SKM-1 (cell line): ENCODE measurements around the gene MRPL28.
"Not testable (repeated sequence)": the region's sequence is repeated elsewhere in the genome, so short reads cannot be mapped to it uniquely, and the experiment has no call there.

Source experiments
- DNase-seq: peaks from one replicate; lab custom pipeline; 2025; ENCODE audit not compliant: unreplicated experiment; lab: John Stamatoyannopoulos, UW

The MRPL28 gene

DNA sequence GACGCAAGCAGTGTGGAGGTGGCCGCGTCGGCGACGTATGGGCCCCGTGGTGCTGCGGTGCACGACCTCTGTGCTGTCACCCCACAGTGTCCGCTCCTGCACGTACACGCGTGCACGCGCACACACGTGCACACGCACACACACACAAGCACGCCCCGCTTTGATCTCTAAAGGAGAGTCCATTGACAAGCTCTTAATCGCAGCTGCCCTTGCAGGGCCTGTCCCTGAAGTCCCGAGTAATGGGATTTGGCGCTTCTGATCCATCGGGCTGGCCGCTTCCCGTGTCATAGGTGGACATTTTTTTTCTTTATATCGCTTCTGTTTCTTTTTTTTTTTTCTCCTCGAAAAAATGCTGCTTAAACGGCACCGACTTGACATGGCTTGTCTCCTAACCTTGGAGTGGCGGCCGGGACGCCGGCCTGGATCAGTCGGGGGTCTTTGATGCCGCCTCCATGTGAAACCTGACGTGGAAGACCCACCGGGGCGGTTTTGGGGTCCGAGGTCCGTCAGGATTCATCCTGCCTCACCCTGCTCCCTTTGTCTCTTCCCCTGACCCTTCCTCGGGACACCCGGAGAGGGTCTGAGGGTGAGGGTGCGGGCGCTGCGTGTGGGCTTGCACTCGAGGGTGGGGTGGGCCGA lies 9.5 kb downstream of the MRPL28 start:
- DNase-seq = no peak

DNA sequence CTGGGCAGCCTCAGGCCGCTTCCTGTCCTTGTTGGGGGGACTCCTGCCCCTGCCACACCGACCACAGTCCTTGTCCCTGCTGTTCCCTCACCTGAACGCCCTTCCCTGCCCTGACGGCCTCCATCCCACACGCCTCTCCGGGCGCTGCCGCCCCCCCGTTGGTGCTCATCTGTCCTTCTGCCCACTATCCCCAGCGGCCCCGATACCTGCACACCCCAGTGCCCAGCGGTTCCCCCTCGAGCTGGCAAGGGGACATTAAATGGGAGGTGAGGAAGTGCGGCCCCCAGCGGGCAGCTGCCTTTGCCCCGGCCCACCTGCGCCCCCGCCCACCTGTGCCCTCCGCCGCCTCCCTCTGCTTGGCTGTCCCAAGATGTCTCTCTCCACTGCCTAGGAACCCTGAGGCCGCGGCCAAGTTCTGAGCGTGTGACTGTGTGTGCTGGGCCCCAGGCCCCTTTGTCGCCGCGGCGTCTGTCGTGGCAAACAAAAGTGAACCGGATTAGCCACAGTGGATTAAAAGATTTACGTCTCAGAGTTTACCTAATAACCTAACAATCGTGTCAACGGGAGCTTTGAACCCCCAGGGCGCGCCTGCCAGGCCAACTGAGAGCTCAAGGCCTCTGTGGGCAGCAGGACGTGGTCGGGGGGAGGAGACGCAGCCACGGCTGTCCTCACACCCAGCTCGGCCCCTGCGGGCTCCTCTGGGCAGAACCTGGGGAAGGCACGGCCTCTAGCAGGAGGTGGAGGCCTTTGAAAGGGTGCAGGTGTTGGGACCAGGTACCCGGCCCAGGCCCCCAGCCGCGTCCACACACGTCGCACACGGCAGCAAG lies 10.3 kb downstream of the MRPL28 start:
- no peak for DNase-seq

DNA sequence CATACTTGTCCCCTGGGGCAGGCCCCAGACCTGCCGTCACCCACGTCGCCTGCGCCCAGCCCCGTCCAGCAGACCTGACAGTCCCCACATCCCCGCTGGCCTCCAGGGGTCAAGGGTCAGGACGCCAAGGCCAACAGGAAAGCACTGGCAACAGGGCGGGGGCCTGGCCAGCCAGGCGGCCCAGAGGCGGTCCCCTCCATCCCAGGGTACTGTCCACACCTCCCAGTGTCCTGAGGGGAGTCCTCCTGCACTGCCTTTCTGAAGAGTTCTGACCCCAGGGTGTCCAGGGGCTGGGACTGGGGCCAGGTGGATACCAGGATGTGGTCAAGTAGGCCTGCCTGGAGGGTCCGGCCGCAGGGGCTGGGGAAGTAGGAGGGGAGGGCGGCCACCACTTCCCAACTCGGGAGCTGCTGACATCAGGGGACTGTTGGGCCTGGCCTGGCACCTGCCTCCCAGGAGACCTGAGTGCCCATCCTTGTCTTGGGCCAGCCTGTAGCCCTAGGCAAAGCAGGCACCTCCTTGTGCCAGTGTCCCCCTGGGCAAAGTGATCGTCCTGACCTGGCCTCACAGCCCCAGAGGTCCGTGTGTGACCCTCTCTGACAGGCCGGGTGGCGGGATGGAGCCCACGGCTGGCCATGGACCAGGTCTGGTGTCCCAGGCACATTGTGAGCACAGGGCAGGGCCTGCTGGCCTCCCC lies 11.1 kb downstream of the MRPL28 start:
- no peak for DNase-seq

DNA sequence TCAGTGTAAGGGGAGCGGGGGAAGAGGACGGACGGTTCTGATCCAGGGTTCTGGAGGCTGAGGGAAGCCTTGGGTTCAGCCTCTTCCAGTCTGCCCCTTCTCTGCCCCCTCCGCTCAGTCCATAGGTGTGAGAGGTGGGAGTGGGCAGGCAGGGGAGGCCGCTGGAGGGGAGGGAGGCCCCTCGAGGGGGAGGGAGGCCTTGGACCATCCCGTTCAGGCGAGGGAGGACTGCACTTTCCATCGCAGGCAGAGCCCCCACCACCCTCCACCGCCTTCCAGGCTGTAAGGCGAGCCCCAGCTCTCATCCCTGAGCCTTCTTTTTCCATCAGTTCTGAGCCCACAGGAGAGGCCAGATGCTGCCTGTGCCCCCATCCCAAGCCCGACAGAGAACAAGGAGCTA lies 13.6 kb downstream of the MRPL28 start:
- DNase-seq = no peak

DNA sequence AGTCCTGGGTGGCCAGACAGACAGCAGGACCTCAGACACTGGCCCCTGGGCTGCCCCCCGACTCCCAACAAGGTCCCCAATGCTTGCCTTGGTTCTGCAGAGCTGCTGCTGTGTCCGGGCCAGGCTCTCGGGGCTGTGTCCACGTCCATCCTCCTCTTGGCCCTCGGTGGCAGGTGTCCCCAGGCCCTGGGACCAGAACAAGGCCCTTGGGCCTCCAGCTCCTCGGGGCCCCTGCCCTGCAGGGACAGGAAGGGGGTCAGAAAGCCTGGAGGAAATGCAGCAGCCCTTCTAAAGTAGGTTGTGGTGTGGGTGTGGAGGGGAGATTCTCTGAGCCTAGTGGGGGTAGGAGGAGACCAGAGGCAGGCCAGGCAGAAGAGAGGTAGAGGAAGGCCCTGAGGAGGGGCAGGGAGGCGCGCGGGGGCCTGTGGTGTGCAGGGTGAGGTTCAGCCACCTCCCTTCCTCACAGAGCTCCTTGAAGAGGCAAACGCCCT lies 15.3 kb downstream of the MRPL28 start:
- no peak for DNase-seq

DNA sequence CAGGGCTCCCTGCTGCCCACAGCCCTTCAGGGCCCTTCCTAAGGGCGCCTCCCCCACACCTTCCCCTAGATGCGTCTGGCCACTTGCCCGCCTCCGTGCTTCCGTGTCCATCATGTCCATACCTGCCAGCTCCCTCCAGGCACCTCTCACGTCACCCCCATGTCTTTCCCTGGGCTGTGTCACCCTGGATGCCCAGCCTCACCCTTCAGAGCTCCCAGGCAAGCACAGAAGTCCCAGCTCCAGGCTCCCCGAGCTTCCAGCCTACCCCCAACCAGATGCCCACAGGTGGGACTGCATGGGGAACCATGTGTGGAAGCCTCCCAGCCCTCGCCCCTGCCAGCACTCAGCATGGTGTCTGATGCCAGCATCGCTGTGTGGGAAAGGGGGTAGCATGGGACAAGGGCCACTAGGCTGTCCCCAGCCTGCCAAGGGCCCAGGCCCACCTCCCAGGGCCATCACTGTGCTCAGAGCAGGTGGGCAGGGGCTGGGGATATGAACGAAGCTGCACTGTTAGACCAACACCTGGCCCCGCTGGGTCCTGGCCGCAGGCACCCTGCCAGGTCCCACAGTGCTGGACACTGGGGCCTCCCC lies 16.0 kb downstream of the MRPL28 start:
- no peak for DNase-seq

DNA sequence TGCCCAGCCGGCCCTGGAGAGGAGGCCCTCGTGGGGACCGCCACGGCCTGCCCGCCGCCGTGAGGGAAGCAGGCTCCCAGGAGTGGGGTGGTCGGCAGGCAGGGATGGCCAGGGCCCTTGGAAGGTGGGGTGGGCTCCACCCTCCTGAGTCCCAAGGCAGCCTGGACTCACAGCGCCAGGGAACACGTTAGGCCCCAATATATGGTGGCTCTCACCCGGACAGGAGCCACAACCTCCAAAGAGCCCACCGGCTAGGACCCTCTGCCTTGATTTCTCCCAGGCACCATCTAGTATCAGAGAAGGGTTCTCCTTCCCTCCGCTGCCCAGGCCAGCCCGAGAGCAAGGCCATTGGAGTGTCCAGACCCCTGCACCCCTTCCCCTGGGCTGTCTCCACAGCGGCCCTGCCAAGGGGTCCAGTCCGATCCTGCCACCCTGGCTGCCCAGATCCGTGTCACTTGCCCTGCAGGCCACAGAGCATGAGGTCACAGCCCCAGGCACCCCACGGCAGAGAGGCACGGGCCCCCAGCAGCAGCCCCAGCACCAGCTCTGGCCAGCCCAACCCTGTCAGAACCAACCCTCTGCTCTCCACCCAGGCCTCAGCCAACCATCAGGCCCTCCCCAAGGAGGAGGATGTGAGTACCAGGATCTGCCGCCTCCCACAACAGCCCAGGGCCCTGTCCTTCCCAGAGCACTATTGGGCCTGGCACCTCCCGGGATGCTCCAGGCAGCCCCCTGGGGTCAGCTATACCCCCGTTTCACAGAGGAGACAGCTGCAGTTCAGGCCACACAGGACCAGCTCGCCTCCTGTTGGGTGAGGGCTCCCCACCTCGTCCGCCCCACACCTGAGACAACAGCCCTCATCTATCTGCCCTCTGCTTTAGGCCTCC lies 16.7 kb downstream of the MRPL28 start:
- no peak for DNase-seq

DNA sequence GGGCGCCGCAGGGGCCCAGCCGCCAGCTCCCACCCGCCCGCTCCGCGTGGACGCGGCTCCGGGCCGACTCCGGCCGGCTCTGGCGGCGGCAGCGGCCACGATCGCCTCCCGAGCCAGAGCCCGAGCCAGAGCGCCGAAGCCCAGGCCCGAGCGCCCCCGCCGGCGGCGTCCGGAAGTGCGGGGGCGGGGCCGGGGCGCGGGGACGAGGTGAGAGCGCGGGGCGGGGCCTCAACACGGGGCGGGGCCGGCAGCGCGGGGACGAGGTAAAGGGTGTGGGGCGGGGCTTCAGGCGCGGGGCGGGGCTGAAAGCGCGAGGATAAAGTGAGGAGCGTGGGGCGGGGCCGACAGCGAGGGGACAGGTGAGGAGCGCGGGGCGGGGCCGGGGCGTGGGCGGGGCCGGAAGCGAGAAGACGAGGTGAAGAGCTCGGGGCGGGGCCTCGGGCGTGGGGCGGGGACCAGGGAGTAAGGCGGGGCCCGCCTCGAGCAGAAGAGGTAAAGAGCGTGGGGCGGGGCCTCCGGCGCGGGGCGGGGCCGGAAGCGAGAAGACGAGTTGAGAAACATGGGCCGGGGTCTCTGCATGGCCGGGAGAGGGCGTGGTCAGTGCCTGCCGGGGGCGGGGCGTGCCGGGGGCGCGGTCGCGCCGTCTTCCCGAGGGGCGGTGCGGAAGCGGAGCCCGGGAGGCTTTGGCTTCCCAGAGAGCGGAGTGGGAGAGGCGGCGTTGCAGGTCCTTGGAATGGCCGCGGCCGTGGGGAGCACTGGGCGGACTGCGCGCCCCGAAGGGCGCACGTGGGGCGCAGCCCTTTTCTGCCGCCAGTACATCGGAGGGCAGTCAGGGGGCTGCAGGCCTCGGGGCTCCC lies 17.6 kb downstream of the MRPL28 start, which contains the start of gene AXIN1:
TSS of gene AXIN1 (minus strand) at position 177 of the 857 bp plus-strand sequence. CDS start 5,698 bp downstream, outside the sequence.
- peak; percentile 89 for DNase-seq

DNA sequence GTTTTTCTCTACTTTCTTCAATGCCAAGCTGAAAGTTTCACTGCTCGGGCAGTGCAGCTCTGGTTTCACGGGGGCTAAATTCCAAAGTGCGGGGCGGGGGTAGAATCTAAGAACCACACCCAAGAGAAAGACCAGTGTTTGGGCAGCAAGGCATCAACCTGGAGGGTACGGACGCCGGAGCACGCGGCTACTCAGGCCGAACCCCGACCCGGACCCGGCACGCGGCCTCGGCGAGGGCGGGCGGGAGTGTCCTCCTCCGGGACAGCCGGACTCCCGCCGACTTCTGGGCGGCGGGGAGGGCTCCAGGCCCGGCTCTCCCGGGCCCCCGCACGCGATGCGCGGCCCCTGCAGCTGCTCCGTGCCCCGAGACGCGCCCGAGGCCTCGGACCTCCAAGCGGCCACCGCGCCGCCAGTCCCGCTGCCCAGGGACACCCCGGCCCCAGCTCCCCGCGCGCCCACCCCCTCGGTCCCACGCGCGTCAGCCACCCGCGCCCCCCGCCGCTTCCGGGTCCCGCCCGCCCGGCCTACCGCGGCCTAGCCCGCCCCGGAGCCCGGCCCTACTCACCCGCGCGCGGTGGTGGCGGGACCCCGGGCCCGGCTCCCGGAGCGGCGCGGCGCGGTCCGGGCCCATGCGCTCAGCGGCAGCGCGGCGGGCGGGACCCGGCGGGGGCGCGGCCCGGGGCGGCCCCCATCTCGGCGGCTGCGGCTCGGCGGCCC lies 18.4 kb downstream of the MRPL28 start:
- DNase-seq = no peak

DNA sequence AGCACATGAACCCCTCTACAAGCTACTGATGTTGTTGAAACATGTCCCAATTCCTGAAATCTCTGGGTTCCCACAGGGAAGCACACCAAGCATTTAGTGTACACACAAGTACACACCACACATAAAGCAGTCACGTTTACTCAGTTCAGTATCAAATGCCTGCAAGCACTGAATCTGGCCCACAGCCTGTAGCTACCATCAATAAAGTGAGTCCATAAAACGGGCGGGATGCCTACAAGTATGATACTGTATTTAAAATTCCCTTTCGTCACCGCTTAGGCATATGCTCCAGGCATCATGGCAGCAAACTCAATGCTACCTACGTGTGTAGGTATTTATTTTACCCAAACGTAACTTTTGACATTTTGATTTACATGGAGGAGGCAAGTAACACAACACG lies 20.1 kb downstream of the MRPL28 start:
- DNase-seq = no peak

DNA sequence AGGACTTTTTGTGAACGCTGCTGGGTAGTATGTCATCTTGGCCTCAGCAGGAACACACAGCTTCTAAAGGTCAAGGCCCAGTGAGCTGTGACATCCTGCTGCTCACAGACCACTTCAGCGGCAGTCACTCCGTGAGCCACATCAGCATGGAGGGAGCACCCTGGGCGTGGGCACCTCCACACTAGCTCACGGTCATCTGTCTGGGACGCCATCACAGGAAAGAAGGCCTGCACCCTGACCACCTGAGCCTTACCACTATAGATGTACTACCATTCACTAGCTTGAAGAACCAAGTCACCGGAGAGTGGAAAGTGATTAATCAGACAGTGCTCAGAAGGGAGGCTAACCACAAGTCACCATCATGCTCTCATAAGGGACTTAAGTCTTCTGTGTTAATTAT lies 21.1 kb downstream of the MRPL28 start:
- no peak for DNase-seq

DNA sequence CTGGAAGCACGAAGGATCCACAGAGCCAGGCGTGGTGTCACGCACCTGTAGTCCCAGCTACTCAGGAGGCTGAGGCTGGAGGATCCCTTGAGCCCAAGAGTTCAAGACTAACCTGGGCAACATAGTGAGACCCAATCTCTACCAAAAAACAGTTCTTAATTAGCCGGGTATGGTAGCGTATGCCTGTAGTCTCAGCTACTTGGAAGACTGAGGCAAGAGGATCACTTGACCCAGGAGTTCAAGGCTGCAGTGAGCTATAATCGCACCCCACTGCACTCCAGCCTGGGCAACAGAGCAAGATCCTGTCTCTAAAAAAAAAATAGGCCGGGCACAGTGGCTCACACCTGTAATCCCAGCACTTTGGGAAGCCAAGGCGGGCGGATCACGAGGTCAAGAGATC lies 21.8 kb downstream of the MRPL28 start:
- not testable (repeated sequence) for DNase-seq

DNA sequence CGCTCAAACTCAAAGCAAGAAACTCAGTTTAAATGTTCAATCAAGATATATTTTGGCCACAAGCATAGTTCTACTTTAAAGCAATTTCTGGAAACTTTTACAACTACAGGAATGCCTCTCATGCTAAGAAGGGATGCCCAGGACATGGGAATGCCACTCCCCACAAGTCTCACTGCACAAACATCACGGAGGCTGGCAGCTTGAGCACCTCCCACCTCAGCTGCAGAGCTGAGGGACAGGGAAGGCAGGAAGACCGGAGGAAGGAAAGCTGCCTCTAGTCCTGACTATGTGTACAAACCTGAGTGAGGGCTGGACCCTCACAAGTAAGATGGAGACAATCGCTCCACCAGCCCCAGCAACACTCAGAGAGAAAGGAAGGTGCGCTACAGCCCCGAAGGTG lies 23.1 kb downstream of the MRPL28 start:
- no peak for DNase-seq

DNA sequence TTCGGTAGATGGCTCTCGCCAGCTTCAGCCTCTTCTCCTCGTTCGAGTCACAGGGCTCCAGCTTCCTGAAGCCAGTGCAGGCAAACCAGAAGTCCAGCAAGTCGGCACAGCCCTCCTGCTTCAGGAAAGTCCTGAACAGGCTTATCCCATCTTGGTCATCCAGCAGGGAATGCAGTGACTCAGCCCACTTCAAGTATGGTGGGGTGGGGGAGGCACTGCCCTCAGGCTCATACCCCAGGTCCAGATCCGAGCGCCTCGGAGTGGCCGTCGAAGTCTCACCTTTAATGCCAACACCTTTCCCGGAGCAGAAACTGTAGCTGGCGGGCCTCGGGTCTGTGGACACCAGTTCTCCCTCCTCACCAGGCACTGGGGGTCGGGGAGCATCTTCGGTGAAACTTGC lies 23.8 kb downstream of the MRPL28 start:
- no peak for DNase-seq

DNA sequence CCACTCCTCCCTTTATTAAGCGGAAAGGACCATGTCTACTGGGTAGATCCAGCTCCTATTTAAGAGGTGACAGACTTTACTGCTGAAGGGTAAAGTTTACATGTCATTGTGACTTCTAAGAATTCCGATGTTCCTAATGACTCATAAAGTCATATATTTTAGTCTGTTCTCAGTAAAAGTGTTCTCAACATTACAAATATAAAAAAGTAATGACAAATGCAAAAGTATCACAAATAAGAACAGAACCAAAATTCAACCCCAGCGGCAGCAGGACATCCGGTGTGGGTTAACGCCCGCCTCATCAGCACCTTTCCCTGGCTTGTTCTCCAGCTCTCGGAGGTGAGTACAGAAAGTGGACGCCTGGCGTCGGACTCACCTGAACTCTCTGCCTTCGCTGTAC lies 24.6 kb downstream of the MRPL28 start:
- DNase-seq = no peak

DNA sequence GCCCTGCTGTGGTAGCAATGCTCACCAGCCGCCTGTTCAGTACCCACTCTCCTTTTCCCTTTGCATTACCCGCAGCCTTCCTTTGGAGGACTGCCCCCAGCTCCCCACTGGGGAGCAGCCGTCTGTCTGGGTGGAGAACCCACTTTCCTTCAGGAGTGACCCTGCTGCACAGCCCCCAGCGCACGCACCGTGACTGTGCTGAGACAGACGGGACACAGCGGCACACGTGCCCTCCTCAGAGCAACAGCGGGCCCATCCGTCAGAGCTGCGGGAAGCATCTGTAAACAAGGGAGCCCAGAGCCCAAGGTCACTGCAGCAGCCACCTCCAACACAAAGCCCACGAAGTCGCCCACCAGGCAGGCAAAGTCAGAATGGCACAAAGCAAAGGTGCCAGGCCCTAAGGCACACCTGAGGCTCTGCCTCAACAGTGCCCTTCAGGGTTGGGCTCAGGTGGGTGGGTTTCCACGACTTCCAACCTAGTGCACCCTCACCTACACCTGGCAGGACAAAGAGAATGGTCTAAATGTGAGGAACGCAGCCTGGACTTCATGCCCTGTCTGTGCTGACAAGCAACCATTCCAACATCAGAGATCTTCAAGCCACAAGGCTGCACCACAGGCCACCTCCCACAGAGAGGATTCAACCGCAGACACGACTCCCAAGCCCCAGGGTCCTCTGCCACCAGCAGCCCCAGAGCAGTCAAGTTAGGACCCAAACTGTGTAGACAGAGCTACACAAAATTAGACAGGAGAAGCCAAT lies 27.7 kb downstream of the MRPL28 start:
- DNase-seq = no peak

DNA sequence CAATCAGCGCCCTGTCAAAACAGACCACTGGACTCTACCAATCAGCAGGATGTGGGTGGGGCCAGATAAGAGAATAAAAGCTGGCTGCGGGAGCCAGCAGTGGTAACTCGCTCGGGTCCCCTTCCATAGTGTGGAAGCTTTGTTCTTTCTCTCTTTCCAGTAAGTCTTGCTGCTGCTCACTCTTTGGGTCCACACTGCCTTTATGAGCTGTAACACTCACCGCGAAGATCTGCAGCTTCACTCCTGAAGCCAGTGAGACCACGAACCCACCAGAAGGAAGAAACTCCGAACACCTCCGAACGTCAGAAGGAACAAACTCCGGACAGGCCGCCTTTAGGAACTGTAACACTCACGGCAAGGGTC lies 28.4 kb downstream of the MRPL28 start:
- DNase-seq = not testable (repeated sequence)
